Keratinocyte (primary cell): Measurements from ENCODE around the gene NEGR1.

Experiments used
- EZH2 ChIP-seq: IDR thresholded peaks from one replicate; pipeline ENCODE4 v1.6.1; 2012; ENCODE audit warnings: inconsistent platforms, mild to moderate bottlenecking, low read length, moderate library complexity
- TF ChIP-seq, protein P1 (sequence below), 3 experiments: IDR thresholded peaks in 1 of 3; conservative IDR thresholded peaks in 1 of 3; optimal IDR thresholded peaks in 1 of 3; 2 replicates in 2 of 3; 3 replicates in 1 of 3; pipeline versions ENCODE3 to v1.5.1; 2011; ENCODE audit warnings: low read length in 3 of 3, mild to moderate bottlenecking in 3 of 3, moderate library complexity in 2 of 3, control low read depth in 1 of 3, inconsistent platforms in 1 of 3; ENCODE audit not compliant: insufficient read depth in 2 of 3; ENCODE audit errors: extremely low read depth in 1 of 3

DNA sequence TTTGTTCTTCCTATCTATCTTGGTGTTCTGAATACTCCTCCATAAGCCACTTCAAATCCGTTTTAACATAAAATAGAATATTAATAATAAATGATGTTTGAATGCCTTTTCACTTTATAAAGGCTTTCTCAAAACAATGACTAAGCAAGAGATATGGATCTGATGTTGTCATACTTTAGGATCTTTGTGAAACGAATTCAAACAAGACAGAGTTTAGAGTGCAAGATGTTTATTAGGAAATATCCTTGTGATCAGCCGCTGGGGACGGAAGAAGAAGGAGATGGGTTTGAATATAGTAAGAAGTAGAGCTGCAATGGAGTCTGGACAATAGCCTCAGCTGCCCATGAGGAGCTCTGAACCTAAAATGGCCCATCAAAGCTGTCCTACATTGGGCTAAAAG, 351.8 kb downstream of the NEGR1 start:
- TF ChIP-seq, protein P1, sequence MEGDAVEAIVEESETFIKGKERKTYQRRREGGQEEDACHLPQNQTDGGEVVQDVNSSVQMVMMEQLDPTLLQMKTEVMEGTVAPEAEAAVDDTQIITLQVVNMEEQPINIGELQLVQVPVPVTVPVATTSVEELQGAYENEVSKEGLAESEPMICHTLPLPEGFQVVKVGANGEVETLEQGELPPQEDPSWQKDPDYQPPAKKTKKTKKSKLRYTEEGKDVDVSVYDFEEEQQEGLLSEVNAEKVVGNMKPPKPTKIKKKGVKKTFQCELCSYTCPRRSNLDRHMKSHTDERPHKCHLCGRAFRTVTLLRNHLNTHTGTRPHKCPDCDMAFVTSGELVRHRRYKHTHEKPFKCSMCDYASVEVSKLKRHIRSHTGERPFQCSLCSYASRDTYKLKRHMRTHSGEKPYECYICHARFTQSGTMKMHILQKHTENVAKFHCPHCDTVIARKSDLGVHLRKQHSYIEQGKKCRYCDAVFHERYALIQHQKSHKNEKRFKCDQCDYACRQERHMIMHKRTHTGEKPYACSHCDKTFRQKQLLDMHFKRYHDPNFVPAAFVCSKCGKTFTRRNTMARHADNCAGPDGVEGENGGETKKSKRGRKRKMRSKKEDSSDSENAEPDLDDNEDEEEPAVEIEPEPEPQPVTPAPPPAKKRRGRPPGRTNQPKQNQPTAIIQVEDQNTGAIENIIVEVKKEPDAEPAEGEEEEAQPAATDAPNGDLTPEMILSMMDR (optimal IDR thresholded peaks at IDR 0.05 in 1 of 3, IDR thresholded peaks at IDR 0.05 in 1 of 3, conservative IDR thresholded peaks at IDR 0.05 in 1 of 3; ENCODE audit: extremely low read depth in 1 of 3, insufficient read depth in 2 of 3, low read length in 3 of 3), result no peak
- no peak for TF ChIP-seq EZH2
